Measurements from ENCODE around the gene CATSPER3.

- no peak for TF ChIP-seq CTCF (IDR thresholded peaks at IDR 0.05)
- TF ChIP-seq POLR2A (IDR thresholded peaks at IDR 0.05) = no peak
These were observed 79.6 kb downstream of the CATSPER3 start for GRCh38 chr5:135047347-135047695.
